ENCODE results near the gene MFSD2A.
"Not testable (repeated sequence)": the region's sequence is repeated elsewhere in the genome, so short reads cannot be mapped to it uniquely, and the experiment has no call there.

Gene MFSD2A

DNA sequence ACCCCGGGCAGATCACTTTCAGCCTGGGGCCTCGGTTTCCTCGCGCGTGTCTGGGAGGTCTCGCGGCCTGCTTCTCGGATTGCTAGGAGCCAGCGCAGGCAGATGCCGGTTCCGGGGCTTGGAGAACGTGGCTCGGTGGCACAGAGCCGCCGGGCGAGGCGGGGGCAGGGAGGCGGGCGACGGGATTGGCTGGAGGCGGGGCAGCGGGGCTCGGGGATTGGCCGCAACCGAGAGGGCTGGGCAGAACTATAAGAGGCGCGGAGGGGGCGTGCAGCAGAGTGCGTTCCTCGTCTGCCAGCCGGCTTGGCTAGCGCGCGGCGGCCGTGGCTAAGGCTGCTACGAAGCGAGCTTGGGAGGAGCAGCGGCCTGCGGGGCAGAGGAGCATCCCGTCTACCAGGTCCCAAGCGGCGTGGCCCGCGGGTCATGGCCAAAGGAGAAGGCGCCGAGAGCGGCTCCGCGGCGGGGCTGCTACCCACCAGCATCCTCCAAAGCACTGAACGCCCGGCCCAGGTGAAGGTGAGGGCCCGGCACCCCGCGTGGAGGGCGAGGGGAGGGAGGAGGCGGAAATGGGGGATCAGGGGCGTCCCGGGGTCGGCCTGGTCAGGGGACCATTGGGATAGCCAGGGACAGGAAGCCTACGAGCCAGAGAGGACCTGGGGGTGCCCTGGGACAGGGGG lies at the start of gene MFSD2A:
Gene MFSD2A (plus strand): TSS at position 276 of the 677 bp plus-strand sequence. CDS start 148 bp downstream, at position 424.
- H3K4me3 ChIP-seq (ENCODE audit: low read depth, low read length) = peak within 1 kb of the TSS; percentile 66
- ChIA-PET POLR2A (interaction anchor here (0.9 to 1.6 kb wide), 5 partner anchors 13 to 61 kb away, joined by 3 to 6 read pairs (median 4); no protein-coding TSS in a partner anchor), CTCF (interaction anchor here (1.2 to 17.1 kb wide), 5 partner anchors 16 to 77 kb away, joined by 4 to 202 read pairs (median 9); partner anchors contain the start of gene MYCL)
- DNase-seq (ENCODE audit: low read depth, low spot score) = peak; percentile 42
- TF ChIP-seq CTCF (IDR thresholded peaks at IDR 0.05; ENCODE audit: insufficient read depth, low read length, missing control alignments) = no peak

DNA sequence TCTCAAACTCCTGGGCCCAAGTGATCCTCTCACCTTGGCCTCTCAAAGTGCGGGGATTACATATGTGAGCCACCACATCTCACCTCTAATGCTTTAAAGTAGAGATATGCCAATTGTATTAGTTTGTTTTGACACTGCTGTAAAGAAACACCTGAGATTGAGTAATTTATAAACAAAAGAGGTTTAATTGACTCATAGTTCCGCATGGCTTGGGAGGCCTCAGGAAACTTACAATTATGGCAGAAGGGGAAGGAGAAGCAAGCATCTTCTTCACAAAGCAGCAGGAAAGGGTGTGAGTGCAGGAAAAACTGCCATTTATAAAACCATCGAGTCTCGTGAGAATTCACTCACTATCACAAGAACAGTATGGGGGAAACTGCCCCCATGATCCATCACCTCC lies 49.8 kb upstream of the MFSD2A start:
- no peak overlapping the region for H3K4me3 ChIP-seq (ENCODE audit: low read depth, low read length)
- ChIA-PET POLR2A (no interaction called here), CTCF (interaction anchor here (18.9 kb wide), 1 partner anchor 17 kb away, joined by 168 read pairs; no protein-coding TSS in a partner anchor)
- no peak for TF ChIP-seq CTCF (IDR thresholded peaks at IDR 0.05; ENCODE audit: insufficient read depth, low read length, missing control alignments)
- no peak for DNase-seq (ENCODE audit: low read depth, low spot score)

- TF ChIP-seq CTCF (IDR thresholded peaks at IDR 0.05; ENCODE audit: insufficient read depth, low read length, missing control alignments) = no peak
- POLR2A ChIA-PET = no interaction called here
- DNase-seq (ENCODE audit: low read depth, low spot score) = no peak
- H3K4me3 ChIP-seq (ENCODE audit: low read depth, low read length) = no peak overlapping the region
- CTCF ChIA-PET = interaction anchor here (0.9 to 18.9 kb wide), 6 partner anchors 14 to 124 kb away, joined by 3 to 168 read pairs (median 4); no protein-coding TSS in a partner anchor
These were observed 47.2 kb upstream of the MFSD2A start for GRCh38 chr1:39907528-39908453.

GRCh38 chr1:39908534-39908933 lies 46.4 kb upstream of the MFSD2A start:
- no peak for DNase-seq (ENCODE audit: low read depth, low spot score)
- TF ChIP-seq CTCF (IDR thresholded peaks at IDR 0.05; ENCODE audit: insufficient read depth, low read length, missing control alignments) = no peak
- H3K4me3 ChIP-seq (ENCODE audit: low read depth, low read length) = no peak overlapping the region
- POLR2A ChIA-PET = no interaction called here
- CTCF ChIA-PET = interaction anchor here (0.9 to 18.9 kb wide), 7 partner anchors 7 to 94 kb away, joined by 3 to 168 read pairs (median 3); partner anchors contain the start of gene MYCL

DNA sequence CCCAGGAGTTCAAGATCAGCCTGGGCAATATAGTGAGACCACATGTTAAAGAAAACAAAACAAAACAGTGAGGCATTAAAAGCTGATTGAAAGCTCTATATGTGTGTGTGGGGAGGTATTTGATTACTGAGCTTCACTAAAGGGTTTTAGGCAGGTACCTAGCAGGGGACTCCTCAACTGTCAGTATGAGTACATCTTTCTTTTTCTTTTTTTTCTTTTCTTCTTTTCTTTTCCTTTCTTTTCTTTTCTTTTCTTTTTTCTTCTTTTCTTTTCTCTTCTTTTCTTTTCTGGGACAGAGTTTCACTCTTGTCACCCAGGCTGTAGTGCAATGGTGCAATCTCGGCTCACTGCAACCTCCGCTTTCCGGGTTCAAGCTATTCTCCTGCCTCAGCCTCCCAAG lies 44.7 kb upstream of the MFSD2A start:
- TF ChIP-seq CTCF (IDR thresholded peaks at IDR 0.05; ENCODE audit: insufficient read depth, low read length, missing control alignments) = no peak
- DNase-seq (ENCODE audit: low read depth, low spot score) = no peak
- POLR2A ChIA-PET = no interaction called here
- no peak overlapping the region for H3K4me3 ChIP-seq (ENCODE audit: low read depth, low read length)
- CTCF ChIA-PET = interaction anchor here (1.0 to 18.9 kb wide), 8 partner anchors 8 to 304 kb away, joined by 3 to 168 read pairs (median 4); partner anchors contain the start of gene MYCL

DNA sequence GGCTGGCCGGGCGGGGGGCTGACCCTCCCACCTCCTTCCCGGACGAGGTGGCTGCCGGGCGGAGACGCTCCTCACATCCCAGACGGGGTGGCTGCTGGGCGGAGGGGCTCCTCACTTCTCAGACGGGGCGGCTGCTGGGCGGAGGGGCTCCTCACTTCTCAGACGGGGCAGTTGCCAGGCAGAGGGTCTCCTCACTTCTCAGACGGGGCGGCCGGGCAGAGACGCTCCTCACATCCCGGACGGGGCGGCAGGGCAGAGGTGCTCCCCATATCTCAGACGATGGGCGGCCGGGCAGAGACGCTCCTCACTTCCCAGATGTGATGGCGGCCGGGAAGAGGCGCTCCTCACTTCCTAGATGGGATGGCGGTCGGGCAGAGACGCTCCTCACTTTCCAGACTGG lies 41.8 kb upstream of the MFSD2A start:
- POLR2A ChIA-PET; CTCF ChIA-PET; H3K4me3 ChIP-seq (ENCODE audit: low read depth, low read length); DNase-seq (ENCODE audit: low read depth, low spot score): not testable (repeated sequence)
